A673 (cell line): ENCODE results near the gene PTGDS.

Experiments
- EZH2 ChIP-seq: fragments of 200-600 bp; sonication (generic); IDR thresholded peaks from 2 replicates; pipeline ENCODE4 v1.6.1; 2017; ENCODE audit warnings: borderline replicate concordance, low read depth, mild to moderate bottlenecking, mixed read lengths, antibody characterized with exemption, low read length; ENCODE audit not compliant: poor library complexity, severe bottlenecking
- TF ChIP-seq, protein P1 (sequence below): fragments of 300-800, 200-600 bp; sonication (generic); conservative IDR thresholded peaks from 2 replicates; pipeline ENCODE4 v1.5.1; 2017; ENCODE audit warnings: low read depth, mild to moderate bottlenecking, antibody characterized with exemption, low read length, moderate library complexity, mixed read lengths

DNA sequence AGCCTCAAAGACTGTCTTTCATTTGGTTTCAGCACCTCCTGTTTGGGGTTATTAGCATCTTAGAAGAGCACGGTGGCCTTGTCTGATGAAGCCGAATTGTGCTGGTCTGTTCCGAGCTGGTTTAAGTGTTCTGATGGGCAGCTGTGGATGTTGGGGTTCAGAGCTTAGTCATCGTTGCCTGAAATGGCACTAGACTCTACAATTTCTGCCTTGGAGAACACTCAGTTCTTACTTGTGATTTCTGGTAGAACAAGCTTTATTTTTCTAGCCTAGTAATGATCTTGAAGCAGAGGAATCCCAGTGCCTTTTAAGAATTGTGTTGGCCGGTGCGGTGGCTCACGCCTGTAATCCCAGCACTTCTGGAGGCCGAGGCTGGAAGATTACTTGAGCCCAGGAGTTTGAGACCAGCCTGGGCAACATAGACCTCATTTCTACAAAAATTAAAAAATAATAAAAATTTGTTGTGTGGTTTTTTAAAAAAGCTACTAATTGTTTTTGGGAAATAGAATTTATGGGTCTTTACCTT, 40.6 kb upstream of the PTGDS start:
- TF ChIP-seq, protein P1, sequence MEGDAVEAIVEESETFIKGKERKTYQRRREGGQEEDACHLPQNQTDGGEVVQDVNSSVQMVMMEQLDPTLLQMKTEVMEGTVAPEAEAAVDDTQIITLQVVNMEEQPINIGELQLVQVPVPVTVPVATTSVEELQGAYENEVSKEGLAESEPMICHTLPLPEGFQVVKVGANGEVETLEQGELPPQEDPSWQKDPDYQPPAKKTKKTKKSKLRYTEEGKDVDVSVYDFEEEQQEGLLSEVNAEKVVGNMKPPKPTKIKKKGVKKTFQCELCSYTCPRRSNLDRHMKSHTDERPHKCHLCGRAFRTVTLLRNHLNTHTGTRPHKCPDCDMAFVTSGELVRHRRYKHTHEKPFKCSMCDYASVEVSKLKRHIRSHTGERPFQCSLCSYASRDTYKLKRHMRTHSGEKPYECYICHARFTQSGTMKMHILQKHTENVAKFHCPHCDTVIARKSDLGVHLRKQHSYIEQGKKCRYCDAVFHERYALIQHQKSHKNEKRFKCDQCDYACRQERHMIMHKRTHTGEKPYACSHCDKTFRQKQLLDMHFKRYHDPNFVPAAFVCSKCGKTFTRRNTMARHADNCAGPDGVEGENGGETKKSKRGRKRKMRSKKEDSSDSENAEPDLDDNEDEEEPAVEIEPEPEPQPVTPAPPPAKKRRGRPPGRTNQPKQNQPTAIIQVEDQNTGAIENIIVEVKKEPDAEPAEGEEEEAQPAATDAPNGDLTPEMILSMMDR = no peak
- no peak for TF ChIP-seq EZH2
